ENCODE measurements around the gene ZNF41.

DNA sequence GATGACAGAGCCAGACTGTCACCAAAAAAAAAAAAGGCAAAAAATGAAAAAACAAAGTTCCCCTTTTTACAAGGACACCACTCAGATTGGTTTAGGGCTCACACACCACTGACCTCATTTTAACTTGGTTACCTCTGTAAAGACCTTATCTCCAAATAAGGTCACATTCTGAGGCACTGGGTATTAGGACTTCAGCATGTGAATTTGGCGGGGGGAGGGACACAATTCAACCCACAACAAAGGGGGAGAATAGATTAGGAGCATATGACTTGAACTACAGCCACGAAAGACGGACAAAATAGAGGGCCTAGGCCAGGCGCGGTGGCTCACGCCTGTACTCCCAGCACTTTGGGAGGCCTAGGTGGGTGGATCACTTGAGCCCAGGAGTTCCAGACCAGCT is 47.0 kb upstream of the ZNF41 start:
- TF ChIP-seq, protein P1, sequence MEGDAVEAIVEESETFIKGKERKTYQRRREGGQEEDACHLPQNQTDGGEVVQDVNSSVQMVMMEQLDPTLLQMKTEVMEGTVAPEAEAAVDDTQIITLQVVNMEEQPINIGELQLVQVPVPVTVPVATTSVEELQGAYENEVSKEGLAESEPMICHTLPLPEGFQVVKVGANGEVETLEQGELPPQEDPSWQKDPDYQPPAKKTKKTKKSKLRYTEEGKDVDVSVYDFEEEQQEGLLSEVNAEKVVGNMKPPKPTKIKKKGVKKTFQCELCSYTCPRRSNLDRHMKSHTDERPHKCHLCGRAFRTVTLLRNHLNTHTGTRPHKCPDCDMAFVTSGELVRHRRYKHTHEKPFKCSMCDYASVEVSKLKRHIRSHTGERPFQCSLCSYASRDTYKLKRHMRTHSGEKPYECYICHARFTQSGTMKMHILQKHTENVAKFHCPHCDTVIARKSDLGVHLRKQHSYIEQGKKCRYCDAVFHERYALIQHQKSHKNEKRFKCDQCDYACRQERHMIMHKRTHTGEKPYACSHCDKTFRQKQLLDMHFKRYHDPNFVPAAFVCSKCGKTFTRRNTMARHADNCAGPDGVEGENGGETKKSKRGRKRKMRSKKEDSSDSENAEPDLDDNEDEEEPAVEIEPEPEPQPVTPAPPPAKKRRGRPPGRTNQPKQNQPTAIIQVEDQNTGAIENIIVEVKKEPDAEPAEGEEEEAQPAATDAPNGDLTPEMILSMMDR (IDR thresholded peaks at IDR 0.05), result no peak
- no peak for TF ChIP-seq POLR2A (IDR thresholded peaks at IDR 0.05)
